ENCODE measurements around the gene ADGRG1.

GRCh38 chr16:57611706-57612105 lies 16.7 kb upstream of the ADGRG1 start:
- TF ChIP-seq, protein P1, sequence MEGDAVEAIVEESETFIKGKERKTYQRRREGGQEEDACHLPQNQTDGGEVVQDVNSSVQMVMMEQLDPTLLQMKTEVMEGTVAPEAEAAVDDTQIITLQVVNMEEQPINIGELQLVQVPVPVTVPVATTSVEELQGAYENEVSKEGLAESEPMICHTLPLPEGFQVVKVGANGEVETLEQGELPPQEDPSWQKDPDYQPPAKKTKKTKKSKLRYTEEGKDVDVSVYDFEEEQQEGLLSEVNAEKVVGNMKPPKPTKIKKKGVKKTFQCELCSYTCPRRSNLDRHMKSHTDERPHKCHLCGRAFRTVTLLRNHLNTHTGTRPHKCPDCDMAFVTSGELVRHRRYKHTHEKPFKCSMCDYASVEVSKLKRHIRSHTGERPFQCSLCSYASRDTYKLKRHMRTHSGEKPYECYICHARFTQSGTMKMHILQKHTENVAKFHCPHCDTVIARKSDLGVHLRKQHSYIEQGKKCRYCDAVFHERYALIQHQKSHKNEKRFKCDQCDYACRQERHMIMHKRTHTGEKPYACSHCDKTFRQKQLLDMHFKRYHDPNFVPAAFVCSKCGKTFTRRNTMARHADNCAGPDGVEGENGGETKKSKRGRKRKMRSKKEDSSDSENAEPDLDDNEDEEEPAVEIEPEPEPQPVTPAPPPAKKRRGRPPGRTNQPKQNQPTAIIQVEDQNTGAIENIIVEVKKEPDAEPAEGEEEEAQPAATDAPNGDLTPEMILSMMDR (conservative IDR thresholded peaks at IDR 0.05), result no peak
- TF ChIP-seq ZFX (IDR thresholded peaks at IDR 0.05), result no peak
